WERI-Rb-1 (cell line): ENCODE data around the gene NCOA4.
A peak's percentile ranks its signal among the peaks of the same experiment; 100 is the strongest.
"Not testable (repeated sequence)": the region's sequence is repeated elsewhere in the genome, so short reads cannot be mapped to it uniquely, and the experiment has no call there.

Source experiments
- DNase-seq: peaks from one replicate; pipeline ENCODE4 v3.0.0-alpha.2; 2020
- H3K27ac ChIP-seq: fragments of 250-450 bp; sonication (Bioruptor Pico); 2 replicates; pipeline ENCODE4 v1.5.1; 2020; ENCODE audit warnings: mild to moderate bottlenecking, moderate library complexity
- H3K27me3 ChIP-seq: fragments of 250-450 bp; sonication (Bioruptor Pico); 2 replicates; pipeline ENCODE4 v1.5.1; 2021; ENCODE audit warnings: mild to moderate bottlenecking, low read depth, moderate library complexity; ENCODE audit not compliant: insufficient read depth, severe bottlenecking
- H3K36me3 ChIP-seq: fragments of 250-450 bp; sonication (Bioruptor Pico); 2 replicates; pipeline ENCODE4 v1.5.1; 2020; ENCODE audit warnings: mild to moderate bottlenecking, moderate library complexity
- H3K4me3 ChIP-seq: 2 replicates; pipeline ENCODE4 v1.5.1; 2011; ENCODE audit warnings: low read depth, mild to moderate bottlenecking, control low read depth, low read length
- H3K9me3 ChIP-seq: fragments of 250-450 bp; sonication (Bioruptor Pico); 2 replicates; pipeline ENCODE4 v1.5.1; 2021; ENCODE audit warnings: mild to moderate bottlenecking, moderate library complexity; ENCODE audit not compliant: severe bottlenecking
- TF ChIP-seq, protein P1 (sequence below): IDR thresholded peaks from 2 replicates; pipeline ENCODE4 v1.5.1; 2011; ENCODE audit warnings: low read depth, mild to moderate bottlenecking, control low read depth, inconsistent platforms, low read length

Gene NCOA4

GRCh38 chr10:46004963-46005362 is 25.5 kb downstream of the NCOA4 start:
- TF ChIP-seq, protein P1, sequence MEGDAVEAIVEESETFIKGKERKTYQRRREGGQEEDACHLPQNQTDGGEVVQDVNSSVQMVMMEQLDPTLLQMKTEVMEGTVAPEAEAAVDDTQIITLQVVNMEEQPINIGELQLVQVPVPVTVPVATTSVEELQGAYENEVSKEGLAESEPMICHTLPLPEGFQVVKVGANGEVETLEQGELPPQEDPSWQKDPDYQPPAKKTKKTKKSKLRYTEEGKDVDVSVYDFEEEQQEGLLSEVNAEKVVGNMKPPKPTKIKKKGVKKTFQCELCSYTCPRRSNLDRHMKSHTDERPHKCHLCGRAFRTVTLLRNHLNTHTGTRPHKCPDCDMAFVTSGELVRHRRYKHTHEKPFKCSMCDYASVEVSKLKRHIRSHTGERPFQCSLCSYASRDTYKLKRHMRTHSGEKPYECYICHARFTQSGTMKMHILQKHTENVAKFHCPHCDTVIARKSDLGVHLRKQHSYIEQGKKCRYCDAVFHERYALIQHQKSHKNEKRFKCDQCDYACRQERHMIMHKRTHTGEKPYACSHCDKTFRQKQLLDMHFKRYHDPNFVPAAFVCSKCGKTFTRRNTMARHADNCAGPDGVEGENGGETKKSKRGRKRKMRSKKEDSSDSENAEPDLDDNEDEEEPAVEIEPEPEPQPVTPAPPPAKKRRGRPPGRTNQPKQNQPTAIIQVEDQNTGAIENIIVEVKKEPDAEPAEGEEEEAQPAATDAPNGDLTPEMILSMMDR = no peak
- Histone ChIP-seq H3K36me3 (peaks cover 79% of the 10 kb centered on the region), H3K4me3 (no peak overlapping the region), H3K9me3 (no peaks in the 10 kb centered on the region), H3K27ac (no peak overlapping the region), H3K27me3 (no peaks in the 10 kb centered on the region)
- DNase-seq = no peak

DNA sequence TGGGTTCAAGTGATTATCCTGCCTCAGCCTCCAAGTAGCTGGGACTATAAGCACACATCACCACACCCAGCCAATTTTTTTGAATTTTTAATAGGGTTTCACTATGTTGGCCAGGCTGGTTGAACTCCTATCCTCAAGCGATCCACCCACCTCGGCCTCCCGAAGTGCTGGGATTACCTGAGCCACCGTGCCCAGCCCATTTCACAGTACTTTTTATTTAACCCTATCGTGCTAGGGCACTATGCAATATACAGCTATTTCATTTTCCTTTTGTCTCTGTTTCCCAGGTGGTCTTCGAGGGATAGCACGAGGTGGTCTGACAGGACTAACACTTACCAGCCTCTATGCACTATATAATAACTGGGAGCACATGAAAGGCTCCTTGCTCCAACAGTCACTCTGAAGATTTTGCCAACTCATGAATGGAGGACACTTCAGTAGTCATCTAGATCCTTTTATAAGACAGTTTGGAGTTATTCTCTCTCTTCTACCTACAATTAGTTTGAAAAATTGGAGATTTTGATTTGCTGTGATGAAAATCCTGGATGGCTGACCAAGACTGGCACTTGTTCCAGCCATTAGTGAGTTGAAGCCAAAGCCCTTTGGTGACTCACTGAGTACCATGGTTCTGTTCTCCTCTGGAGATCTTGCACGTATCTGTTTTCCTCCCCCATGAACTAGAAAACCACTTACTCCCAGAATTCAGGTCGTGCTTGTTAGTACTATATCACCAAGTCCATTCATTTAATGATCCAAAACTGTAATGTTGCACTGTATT is 27.3 kb downstream of the NCOA4 start:
- Histone ChIP-seq H3K27ac (no peak overlapping the region), H3K9me3 (no peaks in the 10 kb centered on the region), H3K4me3 (no peak overlapping the region), H3K27me3 (no peaks in the 10 kb centered on the region), H3K36me3 (peaks cover 69% of the 10 kb centered on the region)
- TF ChIP-seq, protein P1 = no peak
- DNase-seq = no peak

- not testable (repeated sequence) for DNase-seq, H3K27ac ChIP-seq, H3K9me3 ChIP-seq, H3K27me3 ChIP-seq, H3K4me3 ChIP-seq
- peaks cover 65% of the 10 kb centered on the region for H3K36me3 ChIP-seq
Measured at GRCh38 chr10:46002189-46002687, 28.2 kb downstream of the NCOA4 start.

DNA sequence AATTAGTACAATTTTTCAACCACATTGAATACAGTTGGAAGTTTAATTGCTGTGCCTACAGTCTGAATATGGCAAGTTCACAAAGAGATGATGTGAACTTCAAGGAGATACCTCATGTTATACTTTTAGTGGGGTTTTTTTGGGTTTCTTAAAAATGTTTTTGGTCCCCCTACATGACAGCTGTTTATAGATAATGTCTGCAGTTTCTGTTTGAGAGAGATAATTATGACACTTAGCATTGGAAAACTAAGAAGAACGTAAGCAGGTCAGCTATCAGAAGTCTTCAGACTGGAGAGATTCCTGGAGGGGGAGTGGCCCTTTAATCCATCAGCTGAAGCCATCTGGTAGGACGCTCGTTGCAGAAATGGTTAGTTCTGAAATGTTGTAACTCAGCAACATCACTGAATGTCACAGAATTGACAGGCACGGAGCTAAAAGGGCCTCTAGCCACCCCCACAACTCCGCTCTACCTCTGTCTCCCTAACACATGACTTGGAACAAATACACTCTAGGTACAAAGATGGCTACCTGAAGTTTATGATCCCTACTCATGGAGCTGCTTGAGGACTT is 29.2 kb downstream of the NCOA4 start:
- Histone ChIP-seq H3K9me3 (no peaks in the 10 kb centered on the region), H3K4me3 (no peak overlapping the region), H3K27me3 (no peaks in the 10 kb centered on the region), H3K36me3 (peaks cover 55% of the 10 kb centered on the region), H3K27ac (no peak overlapping the region)
- TF ChIP-seq, protein P1 = no peak
- no peak for DNase-seq

GRCh38 chr10:46000538-46000937 is 29.9 kb downstream of the NCOA4 start:
- TF ChIP-seq, protein P1 = no peak

GRCh38 chr10:45999955-46000354 is 30.5 kb downstream of the NCOA4 start:
- not testable (repeated sequence) for H3K27me3 ChIP-seq, DNase-seq, H3K4me3 ChIP-seq, H3K9me3 ChIP-seq
- Histone ChIP-seq H3K27ac (peak overlapping the region; percentile 23), H3K36me3 (peaks cover 46% of the 10 kb centered on the region)

More at GRCh38 chr10:46000538-46000937, 29.9 kb downstream of the NCOA4 start:
- no peak for DNase-seq
- Histone ChIP-seq H3K27me3 (no peaks in the 10 kb centered on the region), H3K9me3 (no peaks in the 10 kb centered on the region), H3K4me3 (no peak overlapping the region), H3K27ac (peak overlapping the region; percentile 23), H3K36me3 (peaks cover 48% of the 10 kb centered on the region)
